Activated CD8-positive, alpha-beta memory T cell treated with anti-CD3 and anti-CD28 coated beads for 24 hours (primary cell): Measurements from ENCODE around the gene AUTS2.

Source experiments
- DNase-seq: peaks from one replicate; pipeline ENCODE4 v3.0.0-alpha.2; 2020

The AUTS2 gene

DNA sequence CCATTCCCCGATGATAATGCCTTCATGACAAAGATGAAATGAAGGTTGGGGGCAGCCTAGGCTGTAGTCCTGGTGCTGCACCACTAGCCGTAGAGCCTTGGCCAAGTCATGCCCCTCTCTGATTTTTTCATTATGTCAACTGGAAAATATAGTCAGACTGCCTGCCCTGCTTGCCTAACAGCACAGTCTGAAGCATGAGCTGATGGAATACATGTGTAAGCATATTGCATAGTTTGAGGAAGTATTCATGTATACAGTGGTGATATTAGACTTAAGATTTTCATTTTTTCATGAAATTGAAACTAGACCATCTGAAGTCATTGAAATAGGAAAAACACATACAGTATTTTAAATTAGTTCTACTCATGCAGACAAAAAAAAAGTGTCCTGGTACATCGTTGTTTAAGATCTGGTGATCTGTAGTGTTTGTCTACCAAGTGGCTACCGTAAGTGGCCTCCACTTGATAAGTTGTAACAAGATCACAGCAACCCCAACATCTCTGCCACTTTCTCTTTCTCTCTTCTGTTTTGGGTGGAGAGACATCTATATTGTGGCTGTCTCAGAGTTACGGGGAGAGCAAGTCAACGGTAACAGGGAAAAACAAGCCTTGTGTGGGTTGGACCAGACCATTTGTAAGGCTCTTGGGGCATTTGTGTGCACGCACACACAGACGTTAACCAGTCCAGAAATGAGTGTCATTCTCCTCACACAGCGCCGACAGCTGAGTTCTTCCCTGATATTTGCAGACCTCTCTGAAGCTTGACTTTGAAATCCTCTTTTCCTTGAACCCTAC lies 817.1 kb downstream of the AUTS2 start:
- DNase-seq: no peak

DNA sequence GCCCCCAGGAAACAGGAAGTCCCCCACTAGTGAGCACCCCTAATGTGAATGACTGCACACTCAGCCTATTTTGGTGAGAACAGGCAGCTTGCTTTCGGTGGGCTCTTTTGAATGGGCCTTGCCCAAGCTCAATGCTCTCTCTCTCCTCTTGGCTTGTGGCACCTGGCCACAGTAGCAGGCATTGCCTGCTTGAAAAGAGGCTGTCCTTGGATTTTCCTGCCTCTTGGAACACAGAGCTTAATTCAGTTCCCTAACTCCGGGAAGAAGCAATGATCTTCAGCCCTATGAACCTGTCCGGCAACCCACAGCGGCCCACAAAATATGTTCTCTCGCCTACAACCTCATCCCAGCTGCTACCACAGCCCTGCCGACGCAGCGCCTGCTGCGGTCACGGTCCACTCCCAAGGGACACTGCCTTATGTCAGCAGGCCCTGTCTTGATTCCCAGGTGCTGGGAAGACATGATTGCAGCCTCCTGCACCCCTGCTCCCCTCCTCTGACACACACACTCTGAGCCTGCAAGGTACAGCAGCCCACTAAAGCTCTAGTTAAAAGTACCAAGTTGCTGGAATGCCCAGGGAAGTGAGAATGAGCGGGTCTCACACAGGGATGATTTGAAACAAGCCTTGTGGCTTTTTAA lies 818.2 kb downstream of the AUTS2 start:
- DNase-seq: no peak

DNA sequence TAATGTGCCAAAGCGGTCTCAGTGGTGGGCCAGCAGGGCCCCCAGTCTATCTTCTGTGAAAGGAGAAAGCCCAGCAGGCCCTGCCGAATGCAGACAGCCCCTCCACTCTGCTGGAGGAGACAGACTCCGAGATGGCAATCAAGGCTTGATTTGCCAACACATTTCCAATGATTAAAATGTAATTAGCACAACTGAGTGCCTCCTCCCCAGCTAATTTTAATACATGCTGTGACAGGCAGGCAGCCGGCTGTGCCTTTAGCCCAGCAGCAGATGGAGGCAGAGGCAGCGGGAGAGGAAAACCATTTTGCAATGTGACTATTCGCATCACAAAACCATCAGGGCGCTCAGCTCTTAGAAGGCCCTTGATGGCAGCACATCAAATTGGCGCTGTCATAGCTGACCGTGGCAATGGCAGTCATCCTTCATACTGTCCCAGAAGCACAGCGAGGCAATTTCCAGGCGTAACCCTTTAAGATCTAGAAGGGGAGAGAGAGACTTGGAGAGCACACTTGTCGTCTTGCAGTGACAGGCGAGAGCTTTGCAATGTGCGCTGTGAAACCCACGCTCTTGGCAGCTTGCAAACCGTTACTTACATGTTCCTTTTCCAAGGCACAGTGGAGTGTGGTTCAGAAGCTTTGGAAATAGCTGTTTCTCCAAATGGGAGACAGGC lies 818.8 kb downstream of the AUTS2 start:
- no peak for DNase-seq

GRCh38 chr7:70419526-70420380 lies 821.5 kb downstream of the AUTS2 start:
- no peak for DNase-seq

GRCh38 chr7:70420381-70420662 lies 822.0 kb downstream of the AUTS2 start:
- no peak for DNase-seq

GRCh38 chr7:70421319-70421718 lies 823.0 kb downstream of the AUTS2 start:
- no peak for DNase-seq

DNA sequence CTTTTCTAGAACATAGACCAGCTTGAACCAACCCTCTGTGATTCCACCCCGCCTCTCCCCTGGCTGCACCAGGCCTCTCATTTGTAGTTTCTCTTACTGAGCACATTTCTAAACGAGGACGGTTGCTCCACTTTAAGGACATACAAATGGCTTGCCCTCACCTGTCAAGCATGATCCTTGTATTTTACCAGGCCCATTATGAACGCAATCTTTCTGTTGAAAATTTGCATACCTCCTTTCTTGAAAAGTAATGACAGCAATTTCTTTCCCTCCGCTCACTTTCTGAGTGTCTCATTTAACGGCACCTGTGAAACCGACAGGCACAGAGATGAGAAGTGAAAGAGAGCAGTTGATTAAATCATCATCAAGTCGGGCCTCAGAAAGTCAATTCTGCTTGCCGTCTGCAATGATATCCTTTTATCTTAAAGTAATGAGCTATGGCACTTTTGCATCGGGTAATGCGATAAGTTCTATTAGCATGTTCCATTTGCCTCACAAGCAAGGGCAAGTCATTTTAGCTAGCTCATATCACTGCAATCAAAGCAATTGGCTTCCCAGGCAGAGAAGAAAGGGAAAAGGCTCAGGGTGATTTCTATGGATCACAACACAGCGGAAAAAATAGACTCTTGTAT lies 828.1 kb downstream of the AUTS2 start:
- DNase-seq: no peak

GRCh38 chr7:70432567-70433001 lies 834.3 kb downstream of the AUTS2 start:
- no peak for DNase-seq

- no peak for DNase-seq
Observed at GRCh38 chr7:70434376-70434775, 836.1 kb downstream of the AUTS2 start.

DNA sequence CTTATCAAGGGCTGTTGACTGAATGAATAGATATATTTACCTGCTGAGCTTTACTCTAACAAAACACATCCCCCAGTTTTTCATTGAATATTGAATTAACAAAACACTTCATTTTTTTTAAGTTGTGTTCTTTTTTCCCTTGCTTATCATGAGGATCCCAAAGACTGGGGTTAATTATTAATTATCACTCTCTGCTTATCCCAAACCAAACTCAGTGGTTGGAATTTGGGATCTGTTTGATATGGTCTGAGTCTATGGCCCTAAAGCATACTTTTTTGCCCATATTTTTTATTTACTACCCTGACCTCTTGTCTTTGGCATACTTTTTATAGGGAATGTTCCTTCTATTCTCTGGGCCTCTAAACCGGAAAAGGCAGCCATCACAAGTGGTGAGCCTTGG lies 836.5 kb downstream of the AUTS2 start:
- no peak for DNase-seq

DNA sequence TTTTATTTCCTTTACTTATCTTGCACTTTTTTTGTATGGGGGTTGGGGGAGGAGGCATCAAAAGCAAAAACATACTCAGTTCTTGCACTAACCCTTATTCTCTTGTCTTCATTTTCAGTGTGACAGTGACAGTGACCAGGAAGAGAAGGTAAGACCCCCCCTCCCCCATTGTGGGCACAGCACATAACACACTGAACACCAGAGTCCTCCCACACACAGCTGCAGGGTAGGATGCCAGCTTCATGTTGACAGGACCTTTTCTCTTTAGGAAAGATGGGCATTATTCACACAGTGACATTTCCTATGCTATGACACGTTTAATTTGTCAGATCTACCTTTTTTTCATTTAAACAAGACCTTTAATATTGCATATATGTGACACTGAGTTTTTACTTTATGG lies 837.4 kb downstream of the AUTS2 start:
- DNase-seq: no peak

GRCh38 chr7:70436790-70437350 lies 838.6 kb downstream of the AUTS2 start:
- DNase-seq: no peak

DNA sequence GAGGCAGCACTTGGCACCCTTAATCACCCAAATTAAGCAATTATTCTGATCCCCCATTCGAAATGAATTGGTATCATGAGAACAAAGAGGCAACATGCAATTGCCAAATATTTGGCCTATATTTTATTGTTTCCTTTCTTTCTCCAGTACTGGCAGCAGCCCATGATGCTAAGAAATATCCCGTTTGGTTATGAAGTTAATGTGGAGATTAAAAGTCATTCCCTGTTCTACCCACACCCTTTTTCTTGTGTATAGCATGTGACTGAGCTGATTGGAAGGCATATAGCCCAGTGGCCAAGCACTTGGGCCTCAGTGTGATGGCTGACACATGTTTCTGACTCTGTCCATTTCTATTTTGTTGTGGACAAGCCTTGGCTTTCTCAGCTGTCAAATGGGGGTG lies 841.4 kb downstream of the AUTS2 start:
- no peak for DNase-seq

GRCh38 chr7:70446448-70447143 lies 848.3 kb downstream of the AUTS2 start:
- no peak for DNase-seq

DNA sequence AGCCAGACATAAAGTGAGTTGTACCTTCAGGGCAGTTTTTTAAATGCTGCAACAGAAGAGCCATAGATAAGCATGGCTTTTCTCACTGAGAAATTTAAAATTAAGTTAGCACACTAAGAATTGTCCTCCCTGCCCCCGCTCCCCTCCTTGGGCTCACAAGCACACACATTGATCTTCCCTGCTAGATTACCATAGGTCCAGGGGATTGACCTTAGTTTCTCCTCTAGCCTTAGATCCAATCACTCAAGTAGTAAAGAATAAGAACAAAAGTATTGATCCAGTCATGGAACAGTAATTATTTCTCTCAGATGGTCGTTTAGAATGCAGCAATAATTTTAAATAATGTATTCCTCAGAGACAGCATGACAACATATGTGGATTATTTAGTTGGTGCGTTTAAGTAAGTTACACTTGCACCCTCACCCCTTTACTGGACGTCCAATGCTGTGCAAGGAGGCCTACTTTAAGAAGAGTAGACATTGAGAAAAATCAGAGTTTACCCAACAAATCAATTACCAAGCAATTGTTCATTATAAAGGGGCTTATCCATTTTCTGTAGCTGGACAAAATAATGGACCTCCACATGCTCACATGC lies 850.1 kb downstream of the AUTS2 start:
- DNase-seq: no peak

- DNase-seq: no peak
Observed at GRCh38 chr7:70450731-70451130, 852.5 kb downstream of the AUTS2 start.

DNA sequence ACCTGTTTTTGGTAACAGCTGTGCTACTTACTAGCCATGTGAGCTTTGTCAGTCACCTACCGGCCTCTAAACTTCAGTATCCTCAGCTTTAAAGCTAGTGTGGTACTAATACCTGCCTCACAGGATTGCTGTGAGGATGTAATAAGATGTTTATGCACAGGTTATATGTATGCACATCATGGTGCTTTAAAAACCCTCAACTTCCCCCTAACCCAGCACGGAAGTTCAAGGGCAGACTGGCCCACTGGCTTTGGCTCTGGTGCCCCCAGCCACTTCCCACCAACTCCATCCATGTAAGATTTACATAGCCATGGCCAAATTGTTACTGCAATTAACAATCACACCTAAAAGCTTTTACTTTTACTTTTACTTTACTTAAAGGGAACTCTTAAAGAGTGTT lies 857.6 kb downstream of the AUTS2 start:
- DNase-seq: no peak

DNA sequence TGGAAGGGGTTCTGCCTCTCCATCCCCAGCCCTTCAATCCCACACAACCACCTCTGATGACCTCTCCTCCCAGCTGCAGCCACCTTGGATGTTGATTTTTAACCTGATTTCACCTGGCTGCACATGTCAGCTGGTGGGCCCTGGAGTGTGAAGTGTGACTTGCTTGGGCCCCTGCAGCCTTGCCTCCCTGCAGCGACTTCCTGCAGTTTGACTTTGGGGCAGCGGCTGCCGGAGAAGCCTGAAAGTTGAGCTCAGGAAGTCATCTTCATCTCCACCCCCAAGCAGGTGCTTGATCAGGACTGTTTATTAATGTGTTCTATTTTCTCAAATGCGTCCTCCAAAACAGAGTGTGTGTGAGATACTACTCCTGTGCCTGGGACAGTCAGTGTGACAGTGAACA lies 858.4 kb downstream of the AUTS2 start:
- no peak for DNase-seq

GRCh38 chr7:70457482-70457881 lies 859.2 kb downstream of the AUTS2 start:
- no peak for DNase-seq

DNA sequence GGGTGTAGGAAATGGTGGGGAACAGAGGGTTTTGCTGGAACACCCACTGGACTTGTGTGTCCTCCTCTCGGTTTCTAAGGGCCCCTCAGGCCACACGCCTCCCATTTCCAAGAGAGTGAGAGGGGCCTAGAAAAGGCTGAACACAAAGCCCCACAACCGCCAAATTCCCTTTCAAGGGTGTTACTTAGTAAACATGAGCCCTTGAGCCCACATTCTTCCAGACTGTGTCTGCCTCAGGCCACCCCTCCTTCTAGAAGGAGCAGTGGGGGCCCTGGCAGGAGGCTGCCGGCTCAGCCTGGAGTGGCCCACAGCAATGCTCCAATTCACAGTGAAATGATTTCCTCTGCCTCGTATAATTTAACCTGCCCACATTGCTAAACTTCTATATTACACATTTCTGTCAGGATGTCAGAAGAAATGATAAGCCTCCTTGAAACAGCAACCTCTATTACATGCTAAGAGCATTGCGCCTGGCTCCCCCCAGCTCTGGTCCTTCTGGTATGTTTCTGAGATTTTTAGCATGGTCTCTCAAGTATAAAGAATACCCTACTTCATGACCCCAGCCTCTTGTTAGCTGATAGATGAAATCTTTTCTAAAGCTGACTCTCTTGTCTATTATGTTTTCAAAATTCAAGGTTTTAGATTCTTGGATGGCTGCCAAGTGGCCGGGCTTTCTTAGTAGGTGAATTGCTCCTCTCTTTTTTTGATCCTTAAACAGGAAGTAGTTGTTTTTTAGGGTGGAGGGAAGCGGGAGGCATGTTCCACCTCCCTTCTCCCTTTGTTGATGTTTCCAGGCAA lies 859.8 kb downstream of the AUTS2 start:
- no peak for DNase-seq

DNA sequence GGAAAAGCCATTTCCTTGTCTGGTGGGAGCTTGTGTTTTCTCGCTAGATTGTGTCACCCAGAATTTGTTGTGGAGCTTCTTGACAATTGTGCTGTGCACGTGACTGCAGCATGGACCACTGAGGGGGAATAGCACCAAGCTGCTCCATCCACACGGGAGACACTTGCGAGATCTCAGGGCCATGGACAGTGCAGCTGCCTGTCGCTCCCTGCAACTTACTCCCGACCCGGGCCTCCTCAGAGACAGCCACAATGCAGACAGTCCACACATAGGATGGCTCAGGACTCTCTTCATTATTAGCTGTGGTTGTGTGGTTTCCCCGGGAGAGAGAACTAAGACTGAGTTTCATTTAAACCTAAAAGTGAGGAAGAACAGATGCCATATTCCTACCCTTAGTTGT lies 860.5 kb downstream of the AUTS2 start:
- no peak for DNase-seq
